ENCODE results near the gene PKN2. TPM values are rescaled to one million over a fixed set of nuclear protein-coding genes. Genes with fewer than 3 reads are reported as not detected.
A peak's percentile ranks its signal among the peaks of the same experiment; 100 is the strongest.

PKN2 gene
- total and polyA plus RNA-seq, 9 of the 15 experiments (the other 6 are each of a cell fraction or from before 2014, with no cell fraction given): 4.5 to 25.3 (median 19.2) TPM

DNA sequence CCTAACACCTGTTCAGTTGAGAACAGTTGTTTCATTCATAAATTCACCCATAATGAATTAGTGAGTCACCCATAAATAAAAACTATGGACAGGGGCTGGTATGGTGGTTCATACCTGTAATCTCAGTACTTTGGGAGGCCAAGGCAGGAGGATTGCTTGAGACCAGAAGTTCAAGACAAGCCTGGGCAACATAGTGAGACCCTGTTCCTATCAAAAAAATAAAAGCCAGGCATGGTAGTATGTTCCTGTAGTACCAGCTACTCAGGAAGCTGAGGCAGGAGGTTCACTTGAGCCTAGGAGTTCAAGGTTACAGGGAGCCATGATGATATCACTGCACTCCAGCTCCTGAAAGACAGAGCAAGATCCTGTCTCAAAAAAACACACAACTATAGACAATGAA lies 128.3 kb downstream of the PKN2 start:
- Histone ChIP-seq H2AFZ (ENCODE audit: low read depth, low read length) (no peak overlapping the region), H3K27ac (ENCODE audit: extremely low read depth, low read depth, low read length) (no peak overlapping the region), H3K4me1 (replicated peaks in 1 of 2; ENCODE audit: control insufficient read depth in 2 of 2, insufficient read depth in 2 of 2, low read length in 2 of 2) (no peaks in the 10 kb centered on the region), H3K4me2 (ENCODE audit: insufficient read depth, low read length) (no peak overlapping the region), H3K79me2 (ENCODE audit: control insufficient read depth, insufficient read depth, low read length) (no peaks in the 10 kb centered on the region), H3K36me3 (ENCODE audit: control insufficient read depth, insufficient read depth, low read length) (peaks cover 51% of the 10 kb centered on the region; the same call in 2 of the 3 replicates), H3K9ac (ENCODE audit: insufficient read depth in 1 of 2, low read depth in 2 of 2, low read length in 2 of 2) (no peak overlapping the region), H3K9me1 (ENCODE audit: control insufficient read depth, insufficient read depth, low read length) (no peaks in the 10 kb centered on the region), H3K4me3 (no peak overlapping the region), H4K20me1 (replicated peaks; ENCODE audit: control insufficient read depth, insufficient read depth, low read length) (no peaks in the 10 kb centered on the region), H3K27me3 (ENCODE audit: control insufficient read depth in 2 of 2, insufficient read depth in 2 of 2, low read length in 2 of 2) (no peaks in the 10 kb centered on the region), H3K9me3 (replicated peaks; ENCODE audit: control insufficient read depth, insufficient read depth, low read depth, low read length) (no peaks in the 10 kb centered on the region)
- intact Hi-C loops (cut with micrococcal nuclease): no loop called here
- peak; percentile 19 for FAIRE-seq
- TF ChIP-seq ETS1 (conservative IDR thresholded peaks at IDR 0.05; ENCODE audit: control insufficient read depth, low read depth, low read length) (no peak), XRCC3 (IDR thresholded peaks at IDR 0.05) (no peak), HIVEP1 (CRISPR knock-in tag; IDR thresholded peaks at IDR 0.05) (no peak), SNAPC5 (CRISPR knock-in tag; IDR thresholded peaks at IDR 0.05) (no peak), LEF1 (IDR thresholded peaks at IDR 0.05) (no peak)
- no TSS peak for BruUV-seq (replicated peaks)
- CTCF ChIA-PET (ENCODE audit: low intra/inter-chr PET ratio): no interaction called here
- in situ Hi-C loops (cut with MboI): no loop called here
- ATAC-seq: no peak
- POLR2A ChIA-PET: no interaction called here
- no peak for DNase-seq (ENCODE audit: extremely low read depth in 1 of 4, low spot score in 3 of 4)

DNA sequence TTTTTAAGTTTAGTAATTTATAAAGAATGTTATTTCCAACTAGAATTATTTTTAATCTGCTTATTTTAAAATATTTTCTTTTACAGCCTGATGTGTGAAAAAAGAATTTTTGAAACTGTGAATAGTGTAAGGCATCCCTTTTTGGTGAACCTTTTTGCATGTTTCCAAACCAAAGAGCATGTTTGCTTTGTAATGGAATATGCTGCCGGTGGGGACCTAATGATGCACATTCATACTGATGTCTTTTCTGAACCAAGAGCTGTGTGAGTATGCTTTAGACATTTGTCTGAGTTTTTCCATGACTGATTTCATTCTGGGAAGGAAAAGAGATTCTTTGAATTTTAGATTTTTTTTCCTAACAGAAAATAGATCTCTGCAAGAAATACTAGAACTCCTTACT lies 129.4 kb downstream of the PKN2 start:
- no peaks in the 10 kb centered on the region for H3K79me2 ChIP-seq (ENCODE audit: control insufficient read depth, insufficient read depth, low read length)
- CTCF ChIA-PET (ENCODE audit: low intra/inter-chr PET ratio): no interaction called here
- H3K9me1 ChIP-seq (ENCODE audit: control insufficient read depth, insufficient read depth, low read length): no peaks in the 10 kb centered on the region
- intact Hi-C loops (cut with micrococcal nuclease) (no loop called here), in situ Hi-C loops (cut with MboI) (no loop called here)
- H3K9me3 ChIP-seq (replicated peaks; ENCODE audit: control insufficient read depth, insufficient read depth, low read depth, low read length): no peaks in the 10 kb centered on the region
- no peaks in the 10 kb centered on the region for H4K20me1 ChIP-seq (replicated peaks; ENCODE audit: control insufficient read depth, insufficient read depth, low read length)
- 80% methylated on average over 1 of the region's 1 CpG for WGBS (ENCODE audit: insufficient coverage, low coverage, missing lambda C conversion rate)
- FAIRE-seq: no peak
- POLR2A ChIA-PET: no interaction called here
- no peak overlapping the region for H3K4me3 ChIP-seq
- H3K4me1 ChIP-seq (replicated peaks in 1 of 2; ENCODE audit: control insufficient read depth in 2 of 2, insufficient read depth in 2 of 2, low read length in 2 of 2): no peaks in the 10 kb centered on the region
- DNase-seq (ENCODE audit: extremely low read depth in 1 of 4, low spot score in 3 of 4): no peak
- TF ChIP-seq ZZZ3 (IDR thresholded peaks at IDR 0.05) (no peak), ZNF224 (CRISPR knock-in tag; IDR thresholded peaks at IDR 0.05) (no peak), THRAP3 (IDR thresholded peaks at IDR 0.05; ENCODE audit: borderline replicate concordance) (no peak), NFRKB (IDR thresholded peaks at IDR 0.05; ENCODE audit: low read depth) (no peak), NR0B1 (IDR thresholded peaks at IDR 0.05; ENCODE audit: partially characterized antibody) (no peak), POLR2AphosphoS2 (IDR thresholded peaks at IDR 0.05; ENCODE audit: low read length) (no peak)
- H3K9ac ChIP-seq (ENCODE audit: insufficient read depth in 1 of 2, low read depth in 2 of 2, low read length in 2 of 2): no peak overlapping the region
- peaks cover 46% of the 10 kb centered on the region; the same call in 2 of the 3 replicates for H3K36me3 ChIP-seq (ENCODE audit: control insufficient read depth, insufficient read depth, low read length)
- no peak overlapping the region for H2AFZ ChIP-seq (ENCODE audit: low read depth, low read length)
- no TSS peak for BruUV-seq (replicated peaks)
- H3K27me3 ChIP-seq (ENCODE audit: control insufficient read depth in 2 of 2, insufficient read depth in 2 of 2, low read length in 2 of 2): no peaks in the 10 kb centered on the region
- ATAC-seq: no peak
- no peak overlapping the region for H3K27ac ChIP-seq (ENCODE audit: extremely low read depth, low read depth, low read length)
- H3K4me2 ChIP-seq (ENCODE audit: insufficient read depth, low read length): no peak overlapping the region

Data from K562 (cell line).